AG08396 (cell line): ENCODE data around the gene FAM120C.

ENCODE experiments used
- DNase-seq: peaks from one replicate; pipeline ENCODE4 v3.0.0; 2012; ENCODE audit warnings: low spot score, mixed read lengths

Gene FAM120C

GRCh38 chrX:54157561-54157960 lies 25.5 kb downstream of the FAM120C start:
- no peak for DNase-seq

- DNase-seq = no peak
Measured at GRCh38 chrX:54134269-54134668, 48.8 kb downstream of the FAM120C start.

GRCh38 chrX:54116391-54116790 lies 66.7 kb downstream of the FAM120C start:
- no peak for DNase-seq

- no peak for DNase-seq
Measured at GRCh38 chrX:54093571-54093970, 89.5 kb downstream of the FAM120C start.

- no peak for DNase-seq
Measured at GRCh38 chrX:54093159-54093558, 89.9 kb downstream of the FAM120C start.

GRCh38 chrX:54090880-54091279 lies 92.2 kb downstream of the FAM120C start:
- no peak for DNase-seq

- no peak for DNase-seq
Measured at GRCh38 chrX:54089191-54089590, 93.9 kb downstream of the FAM120C start.

GRCh38 chrX:54087661-54088060 lies 95.4 kb downstream of the FAM120C start:
- DNase-seq = no peak

- no peak for DNase-seq
Measured at GRCh38 chrX:54085666-54086065, 97.4 kb downstream of the FAM120C start.

GRCh38 chrX:54076903-54077302 lies 106.2 kb downstream of the FAM120C start:
- DNase-seq = no peak

GRCh38 chrX:54074826-54075225 lies 108.2 kb downstream of the FAM120C start:
- no peak for DNase-seq

- no peak for DNase-seq
Measured at GRCh38 chrX:54067766-54068165, 115.3 kb downstream of the FAM120C start.

GRCh38 chrX:54066841-54067240 lies 116.2 kb downstream of the FAM120C start:
- peak; percentile 39 for DNase-seq

GRCh38 chrX:54064564-54064963 lies 118.5 kb downstream of the FAM120C start:
- no peak for DNase-seq

GRCh38 chrX:54063361-54063760 lies 119.7 kb downstream of the FAM120C start:
- no peak for DNase-seq

- no peak for DNase-seq
Measured at GRCh38 chrX:54049801-54050200, 133.3 kb downstream of the FAM120C start.

GRCh38 chrX:54048412-54048811 lies 134.6 kb downstream of the FAM120C start:
- no peak for DNase-seq

- no peak for DNase-seq
Measured at GRCh38 chrX:54045563-54046228, 137.4 kb downstream of the FAM120C start.

- DNase-seq = no peak
Measured at GRCh38 chrX:54044877-54045338, 138.1 kb downstream of the FAM120C start.

- peak; percentile 89 for DNase-seq
Measured at GRCh38 chrX:54044126-54044876, 138.8 kb downstream of the FAM120C start, which contains the start of gene PHF8. PHF8 (minus strand) TSS chrX:54044473; CDS start chrX:54042728, 1,745 bp downstream.

GRCh38 chrX:54043541-54044125 lies 139.4 kb downstream of the FAM120C start:
- DNase-seq = peak; percentile 36

- no peak for DNase-seq
Measured at GRCh38 chrX:54043056-54043455, 140.0 kb downstream of the FAM120C start.

- peak; percentile 68 for DNase-seq
Measured at GRCh38 chrX:54042609-54043021, 140.4 kb downstream of the FAM120C start.
